ENCODE results near the gene PIP5K1B.
A peak's percentile ranks its signal among the peaks of the same experiment; 100 is the strongest.

GRCh38 chr9:68685770-68686169 is 19.3 kb upstream of the PIP5K1B start:
- peak; percentile 82 for TF ChIP-seq CTCF (IDR thresholded peaks at IDR 0.05; ENCODE audit: low read length)
- TF ChIP-seq EZH2 (optimal IDR thresholded peaks at IDR 0.05; ENCODE audit: low read depth, low read length): no peak

Data from MM.1S (cell line).